Raji (cell line): ENCODE data around the gene ANKS1A.

ENCODE experiments used
- POLR2A ChIP-seq: IDR thresholded peaks from 2 replicates; pipeline ENCODE4 v1.6.1; 2011; ENCODE audit warnings: low read depth, low read length, control low read depth; ENCODE audit not compliant: insufficient read depth

Gene ANKS1A

GRCh38 chr6:34984416-34984815, 95.4 kb downstream of the ANKS1A start:
- TF ChIP-seq POLR2A = no peak

- no peak for TF ChIP-seq POLR2A
Observed at GRCh38 chr6:34985236-34985635, 96.2 kb downstream of the ANKS1A start.

GRCh38 chr6:34986845-34987246, 97.8 kb downstream of the ANKS1A start:
- no peak for TF ChIP-seq POLR2A

- TF ChIP-seq POLR2A = no peak
Observed at GRCh38 chr6:34987506-34987905, 98.5 kb downstream of the ANKS1A start.

GRCh38 chr6:34990971-34991560, 102.0 kb downstream of the ANKS1A start:
- TF ChIP-seq POLR2A = no peak

GRCh38 chr6:34992376-34992775, 103.3 kb downstream of the ANKS1A start:
- no peak for TF ChIP-seq POLR2A

GRCh38 chr6:34993213-34993612, 104.2 kb downstream of the ANKS1A start:
- TF ChIP-seq POLR2A = no peak

- no peak for TF ChIP-seq POLR2A
Observed at GRCh38 chr6:34994693-34995092, 105.6 kb downstream of the ANKS1A start.

GRCh38 chr6:35007016-35007415, 118.0 kb downstream of the ANKS1A start:
- TF ChIP-seq POLR2A = no peak

- TF ChIP-seq POLR2A = no peak
Observed at GRCh38 chr6:35008858-35009257, 119.8 kb downstream of the ANKS1A start.

- no peak for TF ChIP-seq POLR2A
Observed at GRCh38 chr6:35011096-35012041, 122.3 kb downstream of the ANKS1A start.

GRCh38 chr6:35013701-35014100, 124.6 kb downstream of the ANKS1A start:
- TF ChIP-seq POLR2A = no peak

GRCh38 chr6:35014341-35014740, 125.3 kb downstream of the ANKS1A start:
- no peak for TF ChIP-seq POLR2A

GRCh38 chr6:35014786-35015185, 125.7 kb downstream of the ANKS1A start:
- TF ChIP-seq POLR2A = no peak

- TF ChIP-seq POLR2A = no peak
Observed at GRCh38 chr6:35015476-35015875, 126.4 kb downstream of the ANKS1A start.

GRCh38 chr6:35015996-35016395, 126.9 kb downstream of the ANKS1A start:
- no peak for TF ChIP-seq POLR2A
